Measurements from ENCODE around the gene GRIK2. TPM values are rescaled to one million over a fixed set of nuclear protein-coding genes. Genes with fewer than 3 reads are reported as not detected.

GRIK2 gene
- total RNA-seq, 1 experiment from 2014 or later, result 0.29 TPM

DNA sequence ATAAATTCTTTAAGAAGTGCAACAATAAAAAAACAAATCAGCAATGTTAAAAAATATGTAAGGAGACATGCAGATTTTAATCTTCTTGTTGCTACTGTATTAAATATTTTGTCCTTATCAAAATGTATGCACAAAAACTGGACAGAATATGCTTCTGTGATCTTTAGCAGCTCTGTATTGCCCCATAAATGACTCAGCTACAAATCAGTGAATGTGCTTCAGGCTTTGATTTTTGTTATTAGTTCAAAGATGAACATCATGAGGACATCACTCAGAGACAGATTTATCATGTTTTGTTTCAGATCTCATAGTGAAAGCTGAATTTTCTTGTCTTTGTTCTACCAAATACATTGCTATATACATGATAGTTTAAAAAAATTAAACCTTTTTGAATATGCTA, 312.4 kb downstream of the GRIK2 start:
- CTCF ChIA-PET, result no interaction called here
- POLR2A ChIA-PET, result no interaction called here
- H3K27me3 Mint-ChIP-seq (ENCODE audit: insufficient read depth, unreplicated experiment), result no peaks in the 10 kb centered on the region

GRCh38 chr6:101706576-101706975, 313.1 kb downstream of the GRIK2 start:
- H3K9me3 ChIP-seq, result no peaks in the 10 kb centered on the region
- DNase-seq, result no peak
- Mint-ChIP-seq H3K9me3 (ENCODE audit: unreplicated experiment) (no peaks in the 10 kb centered on the region), H3K4me1 (ENCODE audit: low read depth, unreplicated experiment) (no peaks in the 10 kb centered on the region), H3K36me3 (ENCODE audit: insufficient read depth, unreplicated experiment) (no peaks in the 10 kb centered on the region), H3K27ac (ENCODE audit: unreplicated experiment) (no peak overlapping the region), H3K4me3 (ENCODE audit: unreplicated experiment) (no peak overlapping the region), H3K27me3 (ENCODE audit: insufficient read depth, unreplicated experiment) (no peaks in the 10 kb centered on the region)
- H3K4me3 ChIP-seq (ENCODE audit: low read depth, low read length), result no peak overlapping the region
- no TSS peak for BruUV-seq (replicated peaks)
- H3K4me1 ChIP-seq, result no peaks in the 10 kb centered on the region
- POLR2A ChIA-PET, result no interaction called here
- CTCF ChIA-PET, result no interaction called here
- no peaks in the 10 kb centered on the region for H3K36me3 ChIP-seq (ENCODE audit: control insufficient read depth, insufficient read depth, low read length)
- TF ChIP-seq, protein P1, sequence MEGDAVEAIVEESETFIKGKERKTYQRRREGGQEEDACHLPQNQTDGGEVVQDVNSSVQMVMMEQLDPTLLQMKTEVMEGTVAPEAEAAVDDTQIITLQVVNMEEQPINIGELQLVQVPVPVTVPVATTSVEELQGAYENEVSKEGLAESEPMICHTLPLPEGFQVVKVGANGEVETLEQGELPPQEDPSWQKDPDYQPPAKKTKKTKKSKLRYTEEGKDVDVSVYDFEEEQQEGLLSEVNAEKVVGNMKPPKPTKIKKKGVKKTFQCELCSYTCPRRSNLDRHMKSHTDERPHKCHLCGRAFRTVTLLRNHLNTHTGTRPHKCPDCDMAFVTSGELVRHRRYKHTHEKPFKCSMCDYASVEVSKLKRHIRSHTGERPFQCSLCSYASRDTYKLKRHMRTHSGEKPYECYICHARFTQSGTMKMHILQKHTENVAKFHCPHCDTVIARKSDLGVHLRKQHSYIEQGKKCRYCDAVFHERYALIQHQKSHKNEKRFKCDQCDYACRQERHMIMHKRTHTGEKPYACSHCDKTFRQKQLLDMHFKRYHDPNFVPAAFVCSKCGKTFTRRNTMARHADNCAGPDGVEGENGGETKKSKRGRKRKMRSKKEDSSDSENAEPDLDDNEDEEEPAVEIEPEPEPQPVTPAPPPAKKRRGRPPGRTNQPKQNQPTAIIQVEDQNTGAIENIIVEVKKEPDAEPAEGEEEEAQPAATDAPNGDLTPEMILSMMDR (IDR thresholded peaks at IDR 0.05; ENCODE audit: insufficient read depth in 1 of 2, low read depth in 1 of 2, low read length in 1 of 2, severe bottlenecking in 1 of 2, unreplicated experiment in 1 of 2), result no peak
- intact Hi-C loops (cut with micrococcal nuclease; ENCODE audit: unreplicated experiment), result no loop called here
- H3K27me3 ChIP-seq (replicated peaks; ENCODE audit: control insufficient read depth, insufficient read depth, low read length), result no peaks in the 10 kb centered on the region

More for the DNA sequence above, 312.4 kb downstream of the GRIK2 start:
- no peaks in the 10 kb centered on the region for H3K27me3 ChIP-seq (replicated peaks; ENCODE audit: control insufficient read depth, insufficient read depth, low read length)
- no peak overlapping the region for H3K4me3 ChIP-seq (ENCODE audit: low read depth, low read length)
- H3K4me3 Mint-ChIP-seq (ENCODE audit: unreplicated experiment), result no peak overlapping the region
- no peak overlapping the region for H3K27ac Mint-ChIP-seq (ENCODE audit: unreplicated experiment)
- no peaks in the 10 kb centered on the region for H3K36me3 ChIP-seq (ENCODE audit: control insufficient read depth, insufficient read depth, low read length)
- no TSS peak for BruUV-seq (replicated peaks)
- no peaks in the 10 kb centered on the region for H3K4me1 ChIP-seq
- no peaks in the 10 kb centered on the region for H3K9me3 ChIP-seq
- DNase-seq, result no peak
- H3K36me3 Mint-ChIP-seq (ENCODE audit: insufficient read depth, unreplicated experiment), result no peaks in the 10 kb centered on the region
- H3K4me1 Mint-ChIP-seq (ENCODE audit: low read depth, unreplicated experiment), result no peaks in the 10 kb centered on the region
- intact Hi-C loops (cut with micrococcal nuclease; ENCODE audit: unreplicated experiment), result no loop called here
- no peaks in the 10 kb centered on the region for H3K9me3 Mint-ChIP-seq (ENCODE audit: unreplicated experiment)
- TF ChIP-seq, protein P1 (IDR thresholded peaks at IDR 0.05; ENCODE audit: insufficient read depth in 1 of 2, low read depth in 1 of 2, low read length in 1 of 2, severe bottlenecking in 1 of 2, unreplicated experiment in 1 of 2), result no peak

GRCh38 chr6:101711518-101711917, 318.0 kb downstream of the GRIK2 start:
- no peaks in the 10 kb centered on the region for H3K4me1 ChIP-seq
- POLR2A ChIA-PET, result no interaction called here
- CTCF ChIA-PET, result no interaction called here
- DNase-seq, result no peak
- no peaks in the 10 kb centered on the region for H3K36me3 ChIP-seq (ENCODE audit: control insufficient read depth, insufficient read depth, low read length)
- no peaks in the 10 kb centered on the region for H3K9me3 ChIP-seq
- no peaks in the 10 kb centered on the region for H3K36me3 Mint-ChIP-seq (ENCODE audit: insufficient read depth, unreplicated experiment)
- TF ChIP-seq, protein P1 (IDR thresholded peaks at IDR 0.05; ENCODE audit: insufficient read depth in 1 of 2, low read depth in 1 of 2, low read length in 1 of 2, severe bottlenecking in 1 of 2, unreplicated experiment in 1 of 2), result no peak
- BruUV-seq (replicated peaks), result no TSS peak
- no peaks in the 10 kb centered on the region for H3K27me3 ChIP-seq (replicated peaks; ENCODE audit: control insufficient read depth, insufficient read depth, low read length)
- H3K4me3 Mint-ChIP-seq (ENCODE audit: unreplicated experiment), result no peak overlapping the region
- H3K27me3 Mint-ChIP-seq (ENCODE audit: insufficient read depth, unreplicated experiment), result no peaks in the 10 kb centered on the region
- no peaks in the 10 kb centered on the region for H3K4me1 Mint-ChIP-seq (ENCODE audit: low read depth, unreplicated experiment)
- H3K27ac Mint-ChIP-seq (ENCODE audit: unreplicated experiment), result no peak overlapping the region
- H3K9me3 Mint-ChIP-seq (ENCODE audit: unreplicated experiment), result no peaks in the 10 kb centered on the region
- intact Hi-C loops (cut with micrococcal nuclease; ENCODE audit: unreplicated experiment), result no loop called here
- no peak overlapping the region for H3K4me3 ChIP-seq (ENCODE audit: low read depth, low read length)
